Putamen (tissue), 1 donor: ENCODE data around the gene ARL9.
"Not testable (repeated sequence)": the region's sequence is repeated elsewhere in the genome, so short reads cannot be mapped to it uniquely, and the experiment has no call there.

ENCODE experiments used
- DNase-seq: peaks from one replicate; pipeline ENCODE4 v3.0.0-alpha.2; 2016; ENCODE audit warnings: low spot score

ARL9 gene, protein sequence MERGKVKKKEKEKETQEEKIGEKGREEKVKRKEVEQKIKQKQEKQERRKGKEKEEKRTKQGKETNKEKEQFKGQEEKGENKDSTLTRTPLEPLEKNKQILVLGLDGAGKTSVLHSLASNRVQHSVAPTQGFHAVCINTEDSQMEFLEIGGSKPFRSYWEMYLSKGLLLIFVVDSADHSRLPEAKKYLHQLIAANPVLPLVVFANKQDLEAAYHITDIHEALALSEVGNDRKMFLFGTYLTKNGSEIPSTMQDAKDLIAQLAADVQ

DNA sequence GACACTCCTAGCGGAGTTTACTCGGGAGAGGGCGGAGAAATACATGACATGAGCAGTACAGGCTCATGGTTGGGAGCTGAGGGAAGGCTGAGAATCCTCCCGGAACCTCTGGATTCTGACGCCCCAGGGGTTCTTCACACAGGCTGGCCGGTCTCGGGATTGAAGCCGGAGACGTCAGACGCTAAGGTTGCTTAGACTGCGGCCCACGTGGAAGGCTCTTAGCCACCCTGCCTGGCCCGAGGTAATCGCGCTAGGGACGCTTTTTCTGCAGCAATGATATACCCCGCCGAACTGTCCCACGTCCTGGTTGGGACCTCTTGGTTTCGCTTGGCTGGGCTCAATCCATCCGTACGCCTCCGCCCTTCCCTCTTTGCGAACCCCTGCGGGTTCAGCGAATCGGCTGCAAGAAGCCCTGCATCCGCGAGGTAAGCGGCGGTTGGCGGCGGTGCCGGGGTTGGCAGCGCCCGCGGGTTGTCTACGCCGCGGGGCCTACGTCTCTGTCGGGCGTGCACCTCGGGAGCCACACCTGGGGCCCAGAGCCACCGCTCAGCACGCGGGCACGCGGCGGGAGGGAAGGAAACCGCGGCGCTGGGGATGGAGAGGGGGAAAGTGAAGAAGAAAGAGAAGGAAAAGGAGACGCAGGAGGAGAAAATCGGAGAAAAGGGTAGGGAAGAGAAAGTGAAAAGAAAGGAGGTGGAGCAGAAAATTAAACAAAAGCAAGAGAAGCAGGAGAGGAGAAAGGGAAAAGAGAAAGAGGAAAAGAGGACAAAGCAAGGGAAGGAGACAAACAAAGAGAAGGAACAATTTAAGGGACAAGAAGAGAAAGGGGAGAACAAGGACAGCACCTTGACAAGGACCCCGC is at the start of gene ARL9:
Gene ARL9, plus strand, starts transcription at position 523 of the 862 bp plus-strand sequence. Its CDS starts 72 bp downstream, at position 595.
- peak; percentile 42 for DNase-seq

DNA sequence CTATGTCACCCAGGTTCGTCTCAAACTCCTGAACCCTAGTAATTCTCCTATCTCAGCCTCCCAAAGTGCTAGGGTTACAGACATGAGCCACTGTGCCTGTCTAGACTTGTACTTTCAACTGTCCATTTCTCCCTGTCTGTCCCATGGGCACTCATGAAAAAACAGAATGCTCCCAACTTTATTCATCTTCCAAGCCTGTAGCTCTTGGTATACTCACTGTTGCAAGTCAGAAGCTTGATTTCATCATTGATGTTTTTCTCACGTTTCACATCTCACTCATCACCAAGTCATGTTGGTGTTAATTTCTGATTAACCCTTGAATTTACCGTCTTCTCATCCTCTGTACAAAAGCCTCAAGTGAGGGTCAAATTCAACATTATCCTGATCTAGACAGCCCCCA is 45.5 kb upstream of the ARL9 start:
- no peak for DNase-seq

DNA sequence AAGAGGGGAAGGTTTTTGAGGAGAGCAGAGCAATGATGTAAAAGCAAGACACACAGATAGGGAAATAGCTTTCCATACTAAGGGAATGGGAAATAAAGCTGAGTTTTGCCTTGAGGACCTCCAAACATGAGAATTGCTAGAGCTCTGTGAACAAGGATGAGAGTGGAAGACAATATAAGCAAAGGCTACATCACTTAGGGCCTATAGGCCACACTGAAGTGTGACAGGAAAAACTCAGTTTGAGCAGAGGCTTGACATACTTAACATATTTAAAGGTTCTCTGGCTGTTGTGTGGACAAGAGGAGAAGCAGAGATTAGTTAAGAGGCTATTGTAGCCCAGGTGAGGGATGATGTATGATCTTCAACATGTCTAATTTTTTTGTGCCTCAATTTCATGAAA is 43.4 kb upstream of the ARL9 start:
- no peak for DNase-seq

DNA sequence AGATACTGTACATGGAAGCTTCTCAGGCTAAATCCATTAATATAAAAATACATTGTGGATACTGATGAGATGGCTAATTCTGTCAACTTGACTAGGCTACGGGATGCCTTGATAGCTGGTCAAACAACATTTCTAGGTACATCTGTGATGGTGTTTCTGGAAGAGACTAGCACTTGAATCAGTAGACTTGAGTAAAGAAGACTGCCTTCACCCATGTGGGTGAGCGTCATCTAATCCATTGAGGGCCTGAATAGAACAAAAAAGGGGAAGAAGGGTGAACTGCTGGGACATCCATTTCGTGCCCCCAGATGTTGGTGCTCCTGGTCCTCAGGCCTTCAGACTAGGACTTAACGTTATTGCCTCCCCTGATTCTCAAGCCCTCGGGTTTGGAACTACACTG is 41.9 kb upstream of the ARL9 start:
- no peak for DNase-seq

DNA sequence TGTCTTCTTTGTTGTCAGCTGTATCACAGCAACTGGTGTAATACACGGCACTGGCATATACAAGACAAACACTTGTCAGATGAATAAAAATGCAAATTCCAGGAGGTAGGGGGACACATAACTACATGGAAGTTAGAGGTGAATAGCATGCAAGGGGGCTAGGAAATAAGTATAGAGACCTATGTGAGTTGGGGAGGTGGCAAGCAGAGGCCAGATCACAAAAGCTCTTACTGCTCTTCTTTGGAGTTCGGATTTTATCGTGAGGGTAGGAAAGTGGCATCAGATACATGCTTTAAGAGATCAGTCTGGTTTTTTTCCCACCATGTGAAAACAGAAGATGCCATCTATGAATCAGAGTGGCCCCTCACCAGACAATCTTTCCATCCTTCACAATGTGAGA is 41.0 kb upstream of the ARL9 start:
- no peak for DNase-seq

DNA sequence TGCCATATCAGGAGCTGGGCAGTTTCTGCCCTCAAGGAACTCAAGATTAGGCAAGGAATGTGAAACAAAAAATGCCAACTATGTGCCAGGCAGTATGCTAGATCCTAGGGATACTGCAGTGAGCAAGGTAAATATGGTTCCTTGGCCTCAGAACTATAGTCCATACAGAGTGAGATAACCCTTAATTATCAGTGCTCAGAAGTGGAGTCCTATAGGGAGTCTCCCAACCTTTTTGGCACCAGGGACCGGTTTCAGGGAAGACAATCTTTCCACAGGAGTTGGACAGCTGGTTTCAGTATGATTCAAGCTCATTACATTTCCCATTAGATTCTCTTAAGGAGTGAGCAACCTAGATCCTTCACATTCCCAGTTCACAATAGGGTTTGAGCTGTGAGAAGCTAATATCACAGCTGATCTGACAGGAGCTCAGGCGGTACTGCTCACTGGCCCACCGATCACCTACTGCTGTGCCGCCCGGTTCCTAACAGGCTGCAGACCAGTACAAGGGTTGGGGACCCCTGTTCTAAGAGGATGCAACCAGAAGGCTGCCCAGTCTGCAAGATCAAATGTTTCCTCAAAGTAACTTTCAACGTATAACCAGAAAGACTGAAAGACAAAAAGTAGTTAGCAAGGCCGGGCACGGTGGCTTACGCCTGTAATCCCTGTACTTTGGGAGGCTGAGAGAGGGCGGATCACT is 39.8 kb upstream of the ARL9 start:
- no peak for DNase-seq

DNA sequence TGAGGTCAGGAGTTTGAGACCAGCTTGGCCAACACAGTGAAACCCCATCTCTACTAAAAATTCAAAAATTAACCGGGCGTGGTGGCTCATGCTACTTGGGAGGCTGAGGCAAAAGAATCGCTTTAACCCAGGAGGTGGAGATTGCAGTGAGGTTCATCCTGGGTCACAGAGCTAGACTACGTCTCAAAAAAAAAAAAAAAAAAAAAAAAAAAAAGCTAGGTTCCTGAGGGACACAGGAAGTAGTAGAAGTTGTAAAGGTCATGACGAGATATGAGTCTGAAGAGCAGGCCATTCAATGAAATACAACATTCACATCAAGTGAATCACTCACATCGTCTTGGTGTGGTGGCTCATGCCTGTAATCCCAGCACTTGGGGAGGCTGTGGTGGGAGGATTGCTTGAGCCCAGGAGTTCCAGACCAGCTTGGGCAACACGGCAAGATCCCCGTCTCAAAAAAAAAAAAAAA is 39.3 kb upstream of the ARL9 start:
- DNase-seq: not testable (repeated sequence)

DNA sequence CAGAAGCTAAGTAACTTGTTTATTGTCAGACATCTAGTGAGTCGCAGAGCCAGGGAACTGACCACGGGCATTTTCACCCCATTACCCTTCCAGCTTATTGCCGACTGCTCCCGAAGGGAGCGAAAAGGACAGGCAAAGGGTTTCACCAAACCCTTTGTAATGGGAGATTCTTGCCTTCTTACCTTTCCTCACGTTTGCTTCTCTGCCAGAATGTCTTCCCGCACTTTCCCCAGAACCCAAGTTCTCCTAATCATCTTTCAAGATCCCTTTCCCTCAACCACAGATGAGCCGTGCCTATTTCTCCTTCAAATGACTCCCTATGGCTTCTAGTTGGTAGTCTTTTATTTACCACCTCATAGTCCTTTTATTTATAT is 38.7 kb upstream of the ARL9 start:
- no peak for DNase-seq

DNA sequence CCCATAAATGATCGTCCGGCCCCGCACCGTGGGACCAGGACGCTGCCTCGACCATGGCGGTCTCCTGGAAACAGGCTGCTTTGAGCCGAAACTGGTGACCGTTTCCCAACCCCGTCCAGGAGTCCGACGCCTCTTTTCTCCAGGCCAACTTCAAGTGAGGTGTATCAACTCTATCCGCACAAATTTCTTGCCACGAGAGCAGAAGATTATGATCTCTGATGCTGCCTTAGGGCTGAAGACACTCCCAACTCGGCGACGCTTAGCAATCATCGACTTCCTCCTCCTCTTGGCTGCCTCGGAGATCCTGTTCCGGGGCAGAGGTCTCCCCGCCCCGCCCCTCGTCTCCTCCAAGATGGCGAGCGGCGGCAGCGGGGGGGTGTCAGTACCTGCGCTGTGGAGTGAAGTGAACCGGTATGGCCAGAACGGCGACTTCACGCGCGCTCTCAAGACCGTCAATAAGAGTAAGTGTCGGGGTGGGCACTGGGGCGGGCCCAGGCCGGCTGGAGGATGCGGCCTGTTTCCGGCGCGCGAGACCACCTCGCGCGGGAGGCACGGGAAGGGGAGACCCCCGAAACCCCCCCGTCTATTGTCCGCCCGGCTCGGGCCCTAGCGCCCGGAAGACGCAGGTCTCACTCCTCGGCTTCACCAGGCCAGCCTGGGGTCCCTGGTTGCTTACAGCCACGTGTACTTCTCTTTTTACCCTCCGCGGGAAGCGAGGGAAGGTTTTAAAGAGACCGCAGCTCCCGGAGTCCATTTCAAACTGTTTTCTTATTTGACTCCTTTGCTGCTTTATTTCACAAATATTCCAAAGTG is 38.1 kb upstream of the ARL9 start, which contains the start of gene SRP72:
Gene SRP72, plus strand, starts transcription at position 334 of the 813 bp plus-strand sequence. Its CDS starts 19 bp downstream, at position 353.
- DNase-seq: peak; percentile 90

DNA sequence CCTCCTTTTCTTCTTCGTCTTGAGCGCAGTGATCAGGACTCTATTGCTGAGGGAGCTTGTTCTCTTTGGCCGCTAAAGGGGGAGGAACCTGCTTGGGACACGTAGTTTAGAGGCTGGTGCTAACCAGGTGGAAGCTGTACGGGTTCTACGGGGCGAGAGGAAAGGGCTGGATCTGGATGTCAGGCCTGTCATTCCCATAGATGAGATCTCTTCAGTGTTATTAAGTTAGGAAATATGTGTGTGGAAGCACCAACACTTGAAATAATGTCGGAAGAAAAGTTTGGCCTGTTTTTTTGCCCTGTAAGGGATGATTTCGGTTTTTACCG is 37.5 kb upstream of the ARL9 start:
- peak; percentile 53 for DNase-seq

DNA sequence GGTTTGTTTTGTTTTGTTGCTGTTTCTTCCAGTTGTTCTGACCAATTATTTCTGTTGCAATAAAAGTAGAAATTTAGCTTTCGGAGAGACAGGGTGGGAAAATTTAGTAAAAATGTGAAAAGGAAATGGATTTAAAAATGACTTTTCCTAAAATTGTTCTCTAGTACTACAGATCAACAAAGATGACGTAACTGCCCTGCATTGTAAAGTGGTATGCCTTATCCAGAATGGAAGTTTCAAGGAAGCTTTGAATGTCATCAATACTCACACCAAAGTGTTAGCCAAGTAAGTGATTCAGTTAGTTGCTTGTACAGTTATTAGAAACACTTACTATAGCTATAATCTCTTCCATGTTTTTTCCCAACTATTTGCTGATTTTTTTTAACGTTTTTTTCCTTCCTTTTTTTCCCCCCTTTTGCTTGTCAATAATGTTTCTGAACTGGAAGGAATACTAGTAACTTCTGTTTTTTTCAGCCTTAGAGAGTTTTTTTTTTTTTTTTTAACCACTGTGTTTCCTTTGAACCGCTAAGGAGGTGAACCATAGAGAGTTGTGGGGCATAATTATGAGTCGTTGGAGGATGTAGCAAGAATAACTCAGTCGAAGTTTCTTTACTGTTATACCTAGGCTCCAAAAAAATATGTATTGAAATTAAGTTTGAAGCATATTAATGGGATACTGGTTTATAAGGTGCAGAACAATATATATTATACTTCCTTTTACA is 35.9 kb upstream of the ARL9 start:
- DNase-seq: no peak

DNA sequence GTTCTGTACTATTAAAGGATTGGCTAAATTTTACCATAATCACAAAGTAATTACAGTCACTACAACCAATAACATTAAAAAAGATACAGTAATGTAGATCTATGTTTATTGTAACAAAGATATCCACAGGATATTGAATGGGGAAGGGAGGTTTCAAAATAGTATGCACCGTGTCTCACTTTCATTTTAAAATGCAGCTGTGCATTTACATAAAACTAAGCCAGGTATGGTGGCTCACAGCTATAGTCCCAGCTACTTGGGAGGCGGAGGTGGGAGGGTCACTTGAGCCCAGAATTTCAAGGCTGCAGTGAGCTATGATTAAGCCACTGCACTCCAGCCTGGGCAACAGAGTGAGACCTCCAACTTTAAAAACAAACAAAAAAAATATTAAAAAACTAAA is 29.7 kb upstream of the ARL9 start:
- no peak for DNase-seq

DNA sequence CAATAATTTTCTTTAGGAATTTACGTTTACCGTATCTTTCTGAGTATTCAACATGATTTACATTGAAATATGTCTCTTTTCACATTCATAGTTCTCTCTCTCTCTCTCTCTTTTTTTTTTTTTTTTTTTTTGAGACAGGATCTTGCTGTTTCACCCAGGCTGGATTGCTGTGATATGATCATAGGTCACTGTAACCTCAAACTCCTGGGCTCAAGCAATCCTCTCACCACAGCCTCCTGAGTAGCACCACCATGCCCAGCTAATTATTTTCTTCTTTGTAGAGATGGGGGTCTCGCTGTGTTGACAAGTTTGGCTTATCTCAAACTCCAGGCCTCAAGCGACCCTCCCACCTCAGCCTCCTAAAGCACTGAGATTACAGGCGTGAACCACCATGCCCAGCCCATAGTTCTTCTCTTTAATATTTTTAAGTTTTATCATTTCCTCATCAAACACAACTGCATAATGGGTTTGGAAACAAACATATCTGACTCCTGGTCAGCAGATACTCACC is 28.3 kb upstream of the ARL9 start:
- no peak for DNase-seq

DNA sequence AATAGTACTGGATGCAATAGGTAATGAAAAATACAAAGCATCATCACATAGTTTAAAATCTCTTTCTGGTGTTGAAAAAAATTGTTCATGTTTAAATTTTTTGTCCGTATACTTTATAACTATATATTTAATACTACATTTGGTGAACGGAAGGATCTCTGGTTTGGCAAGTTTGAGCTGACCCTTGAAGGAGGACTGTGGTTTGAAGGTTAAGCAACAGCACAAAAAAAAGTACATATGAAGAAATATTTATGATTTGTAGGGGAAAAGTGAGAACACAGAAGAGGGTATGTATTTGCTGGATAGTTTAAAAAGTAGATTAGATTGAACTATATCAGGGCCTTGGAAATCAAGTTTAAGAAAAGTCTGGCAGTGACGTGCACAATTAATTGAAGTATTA is 24.9 kb upstream of the ARL9 start:
- no peak for DNase-seq

DNA sequence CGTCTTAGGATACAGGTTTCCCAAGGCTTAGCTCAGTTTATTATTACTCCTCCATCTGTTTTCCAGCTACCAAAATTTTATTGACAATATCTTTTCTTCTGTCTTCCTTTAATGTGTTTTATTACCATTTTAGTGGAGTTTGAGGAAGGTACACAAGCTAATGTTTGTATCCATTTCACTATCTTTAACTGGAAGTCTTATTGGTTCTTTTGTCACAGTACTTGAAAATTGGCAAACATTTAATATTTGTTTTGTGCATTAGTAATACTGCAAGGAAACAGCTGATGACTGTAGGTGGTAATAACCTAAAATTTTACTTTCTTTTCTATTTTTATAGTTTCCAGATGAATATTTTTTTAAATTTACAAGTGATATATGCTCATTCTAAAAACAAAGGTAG is 9.3 kb upstream of the ARL9 start:
- DNase-seq: no peak

DNA sequence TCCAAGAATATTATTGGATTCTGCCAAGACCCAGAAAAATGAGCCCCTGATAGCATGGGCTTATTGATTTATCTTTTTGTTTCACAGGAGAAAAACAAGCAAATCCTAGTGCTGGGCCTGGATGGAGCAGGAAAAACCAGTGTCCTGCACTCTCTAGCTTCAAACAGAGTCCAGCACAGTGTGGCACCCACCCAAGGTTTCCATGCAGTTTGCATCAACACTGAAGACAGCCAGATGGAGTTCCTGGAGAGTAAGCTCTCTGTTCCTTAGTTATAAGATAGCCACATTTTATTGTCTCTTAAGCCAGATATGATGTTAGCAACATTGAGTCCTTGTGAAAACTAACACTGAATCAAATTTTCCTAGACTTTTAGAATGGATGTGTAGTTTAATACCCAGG is 5.5 kb downstream of the ARL9 start:
- no peak for DNase-seq

DNA sequence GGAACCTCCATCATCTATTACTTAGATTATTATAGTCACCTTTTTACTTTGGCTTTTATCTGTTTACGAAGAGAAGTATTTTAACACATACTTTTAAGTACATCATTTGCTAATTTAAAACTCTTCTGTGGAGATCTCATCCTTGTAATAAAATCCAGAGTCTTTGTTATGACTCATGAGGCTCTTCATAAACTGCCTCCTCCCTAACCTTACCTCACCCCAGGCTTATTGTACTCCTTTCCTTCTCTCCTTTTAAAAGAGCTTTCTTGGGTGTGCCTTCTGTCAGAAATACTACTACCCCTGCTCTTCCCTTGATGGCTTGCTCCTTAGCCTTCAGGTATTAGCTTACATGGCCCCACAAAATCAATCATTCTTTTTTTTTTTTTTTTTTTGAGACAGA is 6.6 kb downstream of the ARL9 start:
- peak; percentile 3 for DNase-seq

DNA sequence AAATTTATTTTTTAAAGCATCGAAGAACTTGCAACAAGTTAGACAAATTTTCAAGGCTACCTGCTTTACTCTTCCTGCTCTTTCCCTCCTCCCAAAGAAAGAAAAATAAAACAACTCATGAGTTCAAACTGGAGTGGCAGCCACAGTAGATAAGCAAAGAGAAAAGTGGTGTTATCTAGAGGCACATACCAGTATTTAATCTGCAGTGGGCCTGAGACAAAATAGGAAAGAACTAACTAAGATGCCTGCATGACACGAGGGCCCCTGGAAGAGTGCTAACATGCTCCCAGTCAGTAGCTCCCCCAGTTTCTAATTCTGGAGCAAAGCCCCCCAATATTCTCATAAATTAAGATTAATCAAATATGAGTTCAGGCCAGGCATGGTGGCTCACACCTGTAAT is 7.9 kb downstream of the ARL9 start:
- no peak for DNase-seq

DNA sequence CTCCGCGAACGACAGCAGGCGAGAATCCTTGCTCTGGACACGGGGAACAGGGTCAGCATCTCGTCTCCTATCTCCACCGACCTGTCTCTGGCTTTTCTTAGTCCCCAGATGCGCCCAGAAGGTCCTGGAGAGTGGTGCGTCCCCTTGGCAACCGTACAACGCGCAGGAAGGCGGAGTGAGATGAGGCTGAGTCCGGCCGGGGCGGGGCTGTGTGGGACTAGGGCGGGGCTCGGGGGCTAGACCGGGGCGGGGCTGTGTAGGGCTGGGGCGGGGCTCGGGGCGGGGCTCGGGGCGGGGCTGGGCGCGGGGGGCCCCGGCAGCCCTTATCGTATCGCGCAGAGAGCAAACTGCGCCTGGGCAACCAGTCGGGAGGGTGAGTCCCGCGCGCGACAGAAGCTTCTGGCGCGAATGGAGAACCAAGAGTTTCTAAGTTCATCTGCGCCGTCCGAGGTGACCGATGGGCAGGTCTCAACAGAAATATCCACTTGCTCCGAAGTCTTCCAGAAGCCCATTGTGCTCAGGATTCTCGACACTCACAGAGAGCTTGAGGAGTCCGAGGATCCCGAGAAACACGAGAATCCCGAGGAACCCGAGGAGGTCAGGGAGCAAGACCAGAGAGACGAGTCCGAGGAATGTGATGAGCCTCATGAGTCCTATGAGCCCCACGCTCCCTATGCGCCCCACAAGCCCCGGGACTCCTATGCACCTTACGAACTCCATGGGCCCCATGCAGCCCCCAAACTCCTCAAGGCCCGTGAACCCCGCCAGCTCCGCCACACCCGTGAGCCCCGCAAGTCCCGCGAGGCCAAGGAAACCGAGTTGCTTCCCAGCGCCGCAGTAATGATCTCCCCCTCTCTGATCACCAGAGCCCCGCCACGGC is 24.9 kb downstream of the ARL9 start:
- peak; percentile 79 for DNase-seq

DNA sequence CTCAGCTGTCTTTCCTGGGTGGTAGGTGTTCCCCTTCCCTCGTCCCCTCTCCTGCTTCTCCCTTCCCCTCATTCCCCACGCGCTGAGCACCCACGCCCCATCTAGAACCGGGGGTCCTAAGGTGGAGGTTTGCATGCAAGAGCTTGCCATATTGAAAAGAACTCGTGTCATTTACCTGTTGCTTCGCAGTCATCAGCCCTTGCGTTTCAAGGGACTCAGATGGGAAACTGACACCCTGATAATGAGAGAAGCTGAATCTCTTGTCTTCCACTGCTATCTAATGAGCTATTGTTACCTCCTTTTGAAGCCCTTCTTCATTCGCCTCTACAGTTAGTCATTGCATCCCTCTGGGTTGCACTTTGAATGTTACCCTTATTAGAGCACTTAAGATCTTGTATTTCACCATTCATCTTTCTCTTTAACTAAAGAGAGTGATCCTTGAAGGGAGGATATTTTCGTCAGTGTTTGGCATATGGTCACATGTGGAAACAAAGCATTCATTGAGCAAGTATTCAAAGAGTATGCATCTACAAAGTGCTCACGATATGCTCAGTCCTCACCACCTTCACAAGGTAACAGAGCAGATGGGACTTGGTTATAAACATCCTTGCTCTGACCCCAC is 25.7 kb downstream of the ARL9 start:
- no peak for DNase-seq
